Measurements from ENCODE around the gene RPL18A.

Gene RPL18A

GRCh38 chr19:17837972-17838371 is 21.7 kb upstream of the RPL18A start:
- H3K4me1 ChIP-seq (ENCODE audit: control insufficient read depth, low read depth, low read length): no peaks in the 10 kb centered on the region
- no peaks in the 10 kb centered on the region for H3K36me3 ChIP-seq (ENCODE audit: control insufficient read depth, insufficient read depth, low read length)
- no peak overlapping the region for H4K5ac ChIP-seq (ENCODE audit: low read length)
- no peak overlapping the region for H3K9ac ChIP-seq (ENCODE audit: low read length)
- no peak overlapping the region for H3K56ac ChIP-seq (ENCODE audit: low read length)
- H3K79me1 ChIP-seq (ENCODE audit: low read length): no peaks in the 10 kb centered on the region
- no peak overlapping the region for H3K4me2 ChIP-seq (ENCODE audit: low read length)
- WGBS (ENCODE audit: extremely low coverage, insufficient coverage, low lambda C conversion rate): no CpG with 5 or more reads among the region's 7 CpGs
- no peak overlapping the region for H2BK5ac ChIP-seq (ENCODE audit: low read length)
- no peak for DNase-seq
- H2AK5ac ChIP-seq (ENCODE audit: low read length): no peak overlapping the region
- H3K4ac ChIP-seq (ENCODE audit: low read depth, low read length): no peak overlapping the region
- no peaks in the 10 kb centered on the region for H3K27me3 ChIP-seq (ENCODE audit: insufficient read depth, low read length, poor library complexity)
- no peak overlapping the region for H3K18ac ChIP-seq (ENCODE audit: low read length)
- no peak overlapping the region for H3K4me3 ChIP-seq (ENCODE audit: low read length)
- no peak overlapping the region for H3K27ac ChIP-seq (ENCODE audit: low read depth, low read length)
- no peak overlapping the region for H2BK120ac ChIP-seq (ENCODE audit: low read depth, low read length)
- no peak overlapping the region for H4K8ac ChIP-seq (ENCODE audit: low read depth, low read length)
- H3K23ac ChIP-seq (ENCODE audit: low read length): no peak overlapping the region
- no peak overlapping the region for H2BK15ac ChIP-seq (replicated peaks; ENCODE audit: low read depth)
- no peaks in the 10 kb centered on the region for H3K79me2 ChIP-seq (ENCODE audit: control insufficient read depth, insufficient read depth, low read length)

- no peak overlapping the region for H3K27ac ChIP-seq (ENCODE audit: low read depth, low read length)
- no peaks in the 10 kb centered on the region for H3K27me3 ChIP-seq (ENCODE audit: insufficient read depth, low read length, poor library complexity)
- no peak overlapping the region for H3K18ac ChIP-seq (ENCODE audit: low read length)
- no peaks in the 10 kb centered on the region for H3K4me1 ChIP-seq (ENCODE audit: control insufficient read depth, low read depth, low read length)
- H3K23ac ChIP-seq (ENCODE audit: low read length): no peak overlapping the region
- H3K56ac ChIP-seq (ENCODE audit: low read length): no peak overlapping the region
- no peak overlapping the region for H2AK5ac ChIP-seq (ENCODE audit: low read length)
- no peaks in the 10 kb centered on the region for H3K36me3 ChIP-seq (ENCODE audit: control insufficient read depth, insufficient read depth, low read length)
- H3K4me3 ChIP-seq (ENCODE audit: low read length): no peak overlapping the region
- H3K4me2 ChIP-seq (ENCODE audit: low read length): no peak overlapping the region
- no peaks in the 10 kb centered on the region for H3K79me2 ChIP-seq (ENCODE audit: control insufficient read depth, insufficient read depth, low read length)
- no peak overlapping the region for H4K8ac ChIP-seq (ENCODE audit: low read depth, low read length)
- no peak overlapping the region for H2BK5ac ChIP-seq (ENCODE audit: low read length)
- no peak overlapping the region for H2BK120ac ChIP-seq (ENCODE audit: low read depth, low read length)
- no peak overlapping the region for H4K5ac ChIP-seq (ENCODE audit: low read length)
- DNase-seq: no peak
- no peak overlapping the region for H3K9ac ChIP-seq (ENCODE audit: low read length)
- H3K79me1 ChIP-seq (ENCODE audit: low read length): no peaks in the 10 kb centered on the region
- WGBS (ENCODE audit: extremely low coverage, insufficient coverage, low lambda C conversion rate): no CpG with 5 or more reads among the region's 6 CpGs
- no peak overlapping the region for H3K4ac ChIP-seq (ENCODE audit: low read depth, low read length)
- H2BK15ac ChIP-seq (replicated peaks; ENCODE audit: low read depth): no peak overlapping the region
These were observed 19.7 kb upstream of the RPL18A start for GRCh38 chr19:17840019-17840418.

GRCh38 chr19:17841371-17841809 is 18.3 kb upstream of the RPL18A start:
- H3K4ac ChIP-seq (ENCODE audit: low read depth, low read length): no peak overlapping the region
- DNase-seq: no peak
- no peak overlapping the region for H4K5ac ChIP-seq (ENCODE audit: low read length)
- peak overlapping the region; percentile 87 for H3K4me2 ChIP-seq (ENCODE audit: low read length)
- H4K8ac ChIP-seq (ENCODE audit: low read depth, low read length): no peak overlapping the region
- H2BK5ac ChIP-seq (ENCODE audit: low read length): no peak overlapping the region
- no peak overlapping the region for H2BK120ac ChIP-seq (ENCODE audit: low read depth, low read length)
- no peaks in the 10 kb centered on the region for H3K27me3 ChIP-seq (ENCODE audit: insufficient read depth, low read length, poor library complexity)
- H3K23ac ChIP-seq (ENCODE audit: low read length): peak overlapping the region; percentile 11
- H3K27ac ChIP-seq (ENCODE audit: low read depth, low read length): no peak overlapping the region
- no peak overlapping the region for H2BK15ac ChIP-seq (replicated peaks; ENCODE audit: low read depth)
- H3K4me1 ChIP-seq (ENCODE audit: control insufficient read depth, low read depth, low read length): no peaks in the 10 kb centered on the region
- H3K36me3 ChIP-seq (ENCODE audit: control insufficient read depth, insufficient read depth, low read length): no peaks in the 10 kb centered on the region
- H3K79me2 ChIP-seq (ENCODE audit: control insufficient read depth, insufficient read depth, low read length): no peaks in the 10 kb centered on the region
- whole genome bisulfite sequencing (ENCODE audit: extremely low coverage, insufficient coverage, low lambda C conversion rate): no CpG with 5 or more reads among the region's 30 CpGs
- H3K4me3 ChIP-seq (ENCODE audit: low read length): peak overlapping the region; percentile 32
- H3K79me1 ChIP-seq (ENCODE audit: low read length): no peaks in the 10 kb centered on the region
- no peak overlapping the region for H3K18ac ChIP-seq (ENCODE audit: low read length)
- H3K56ac ChIP-seq (ENCODE audit: low read length): peak overlapping the region; percentile 89
- no peak overlapping the region for H2AK5ac ChIP-seq (ENCODE audit: low read length)
- H3K9ac ChIP-seq (ENCODE audit: low read length): peak overlapping the region; percentile 62

- Histone ChIP-seq H3K23ac (ENCODE audit: low read length) (peak overlapping the region; percentile 92), H4K8ac (ENCODE audit: low read depth, low read length) (no peak overlapping the region), H3K4me2 (ENCODE audit: low read length) (peak overlapping the region; percentile 65), H3K79me2 (ENCODE audit: control insufficient read depth, insufficient read depth, low read length) (no peaks in the 10 kb centered on the region), H3K4ac (ENCODE audit: low read depth, low read length) (no peak overlapping the region), H4K5ac (ENCODE audit: low read length) (no peak overlapping the region), H3K79me1 (ENCODE audit: low read length) (no peaks in the 10 kb centered on the region), H3K27me3 (ENCODE audit: insufficient read depth, low read length, poor library complexity) (no peaks in the 10 kb centered on the region), H3K4me1 (ENCODE audit: control insufficient read depth, low read depth, low read length) (no peaks in the 10 kb centered on the region), H3K18ac (ENCODE audit: low read length) (no peak overlapping the region), H3K9ac (ENCODE audit: low read length) (peak overlapping the region; percentile 72), H2AK5ac (ENCODE audit: low read length) (no peak overlapping the region), H2BK5ac (ENCODE audit: low read length) (no peak overlapping the region), H2BK120ac (ENCODE audit: low read depth, low read length) (no peak overlapping the region), H3K4me3 (ENCODE audit: low read length) (peak overlapping the region; percentile 6), H3K56ac (ENCODE audit: low read length) (peak overlapping the region; percentile 84), H3K36me3 (ENCODE audit: control insufficient read depth, insufficient read depth, low read length) (no peaks in the 10 kb centered on the region), H2BK15ac (replicated peaks; ENCODE audit: low read depth) (no peak overlapping the region), H3K27ac (ENCODE audit: low read depth, low read length) (no peak overlapping the region)
- no CpG with 5 or more reads among the region's 56 CpGs for WGBS (ENCODE audit: extremely low coverage, insufficient coverage, low lambda C conversion rate)
- peak; percentile 98 for DNase-seq
These were observed 17.7 kb upstream of the RPL18A start for GRCh38 chr19:17841810-17842662.

- no peak overlapping the region for H2BK15ac ChIP-seq (replicated peaks; ENCODE audit: low read depth)
- H2BK5ac ChIP-seq (ENCODE audit: low read length): no peak overlapping the region
- no peak overlapping the region for H2AK5ac ChIP-seq (ENCODE audit: low read length)
- peak overlapping the region; percentile 6 for H3K4me3 ChIP-seq (ENCODE audit: low read length)
- no peak overlapping the region for H3K27ac ChIP-seq (ENCODE audit: low read depth, low read length)
- H3K4me1 ChIP-seq (ENCODE audit: control insufficient read depth, low read depth, low read length): no peaks in the 10 kb centered on the region
- no peaks in the 10 kb centered on the region for H3K36me3 ChIP-seq (ENCODE audit: control insufficient read depth, insufficient read depth, low read length)
- peak overlapping the region; percentile 65 for H3K4me2 ChIP-seq (ENCODE audit: low read length)
- peak overlapping the region; percentile 84 for H3K56ac ChIP-seq (ENCODE audit: low read length)
- DNase-seq: no peak
- no peaks in the 10 kb centered on the region for H3K27me3 ChIP-seq (ENCODE audit: insufficient read depth, low read length, poor library complexity)
- no peak overlapping the region for H2BK120ac ChIP-seq (ENCODE audit: low read depth, low read length)
- no peak overlapping the region for H3K4ac ChIP-seq (ENCODE audit: low read depth, low read length)
- no peaks in the 10 kb centered on the region for H3K79me1 ChIP-seq (ENCODE audit: low read length)
- peak overlapping the region; percentile 72 for H3K9ac ChIP-seq (ENCODE audit: low read length)
- H3K18ac ChIP-seq (ENCODE audit: low read length): no peak overlapping the region
- no peaks in the 10 kb centered on the region for H3K79me2 ChIP-seq (ENCODE audit: control insufficient read depth, insufficient read depth, low read length)
- peak overlapping the region; percentile 92 for H3K23ac ChIP-seq (ENCODE audit: low read length)
- H4K8ac ChIP-seq (ENCODE audit: low read depth, low read length): no peak overlapping the region
- no peak overlapping the region for H4K5ac ChIP-seq (ENCODE audit: low read length)
- no CpG with 5 or more reads among the region's 20 CpGs for WGBS (ENCODE audit: extremely low coverage, insufficient coverage, low lambda C conversion rate)
These were observed 16.9 kb upstream of the RPL18A start for GRCh38 chr19:17842663-17843291.

All from mesendoderm (in vitro differentiated cells).